PC-3 (cell line): ENCODE results near the gene NDUFV1.
"Not testable (repeated sequence)": the region's sequence is repeated elsewhere in the genome, so short reads cannot be mapped to it uniquely, and the experiment has no call there.

Source experiments
- CTCF ChIP-seq: fragments of 300-600 bp; sonication (generic); conservative IDR thresholded peaks from 2 replicates; pipeline ENCODE4 v1.5.1; 2017; ENCODE audit warnings: antibody characterized with exemption, low read depth, mild to moderate bottlenecking, low read length
- EZH2 ChIP-seq: fragments of 300-600 bp; sonication (generic); IDR thresholded peaks from one replicate; pipeline ENCODE4 v1.6.1; 2017; ENCODE audit warnings: antibody characterized with exemption, mild to moderate bottlenecking, low read length; ENCODE audit not compliant: unreplicated experiment
- EZH2phosphoT487 ChIP-seq: fragments of 300-600 bp; sonication (generic); IDR thresholded peaks from 2 replicates; pipeline ENCODE4 v1.6.1; 2018; ENCODE audit warnings: mild to moderate bottlenecking, antibody characterized with exemption, low read length, borderline replicate concordance

- not testable (repeated sequence) for TF ChIP-seq CTCF, EZH2, EZH2phosphoT487
These were observed 16.2 kb downstream of the NDUFV1 start for GRCh38 chr11:67622905-67623304.
